GM12892 (cell line): ENCODE measurements around the gene SLC25A25.

Source experiments
- POLR2A ChIP-seq: IDR thresholded peaks from 2 replicates; pipeline ENCODE4 v1.6.1; 2011; ENCODE audit warnings: low read depth, low read length, control low read depth
- POLR2AphosphoS5 ChIP-seq: IDR thresholded peaks from 2 replicates; pipeline ENCODE4 v1.6.1; 2011; ENCODE audit warnings: low read depth, low read length, control low read depth

DNA sequence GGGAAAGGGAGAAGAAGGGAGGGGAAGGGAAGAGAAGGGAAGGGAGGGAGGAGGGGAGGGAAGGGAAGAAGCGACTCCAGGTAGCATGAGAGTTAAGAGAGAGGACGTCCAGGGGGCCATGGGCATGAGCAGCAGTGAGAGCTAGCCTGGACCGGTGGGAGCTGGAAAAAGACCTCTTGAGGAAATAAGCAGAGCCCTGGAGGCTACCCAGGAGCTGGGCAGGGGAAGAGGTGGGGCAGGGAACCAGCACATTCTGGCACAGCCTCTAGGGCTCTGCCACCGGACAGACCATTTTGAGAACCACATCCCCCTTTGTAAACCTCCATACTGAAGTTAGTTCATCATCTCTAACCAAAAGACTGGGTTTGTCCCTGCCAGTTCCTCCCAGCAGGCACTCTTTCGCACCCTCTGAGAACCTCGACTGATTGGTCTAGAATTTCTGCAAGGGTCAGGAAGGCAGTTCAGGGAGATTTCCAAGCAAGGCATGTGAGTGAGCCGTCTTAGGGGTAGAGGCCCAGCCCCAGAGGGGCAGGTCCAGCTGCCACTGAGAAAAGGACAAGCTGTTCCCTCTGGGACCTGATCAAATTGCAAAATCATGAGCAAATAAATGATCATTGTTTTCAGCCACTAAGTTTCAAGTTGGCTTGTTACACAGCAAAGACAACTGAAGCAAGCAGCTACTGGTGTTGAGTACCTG, 12.5 kb upstream of the SLC25A25 start:
- TF ChIP-seq POLR2AphosphoS5 (no peak), POLR2A (no peak)
